ENCODE data around the gene SIPA1L3. TPM values are rescaled to one million over a fixed set of nuclear protein-coding genes. Genes with fewer than 3 reads are reported as not detected.
"Not testable (repeated sequence)": the region's sequence is repeated elsewhere in the genome, so short reads cannot be mapped to it uniquely, and the experiment has no call there.

The SIPA1L3 gene
- total RNA-seq, 1 donor from 2014 or later: 3.4 TPM

- FAIRE-seq: no peak
Measured at GRCh38 chr19:37920591-37921450, 13.8 kb downstream of the SIPA1L3 start.

GRCh38 chr19:37924573-37924972 is 17.6 kb downstream of the SIPA1L3 start:
- H3K27me3 ChIP-seq (ENCODE audit: control insufficient read depth, insufficient read depth, low read length); FAIRE-seq; H3K36me3 ChIP-seq (ENCODE audit: control insufficient read depth, insufficient read depth, low read length); DNase-seq (ENCODE audit: low read depth); H3K4me3 ChIP-seq (ENCODE audit: low read depth, low read length): not testable (repeated sequence)

More at GRCh38 chr19:37920591-37921450, 13.8 kb downstream of the SIPA1L3 start:
- no peak for DNase-seq (ENCODE audit: low read depth)
- H3K4me3 ChIP-seq (ENCODE audit: low read depth, low read length): no peak overlapping the region
- no peak for TF ChIP-seq CTCF (IDR thresholded peaks at IDR 0.05; ENCODE audit: insufficient read depth, low read length, severe bottlenecking)
- no peaks in the 10 kb centered on the region for H3K36me3 ChIP-seq (ENCODE audit: control insufficient read depth, insufficient read depth, low read length)
- H3K27me3 ChIP-seq (ENCODE audit: control insufficient read depth, insufficient read depth, low read length): no peaks in the 10 kb centered on the region

- no peak for FAIRE-seq
- H3K36me3 ChIP-seq (ENCODE audit: control insufficient read depth, insufficient read depth, low read length): no peaks in the 10 kb centered on the region
- no peaks in the 10 kb centered on the region for H3K27me3 ChIP-seq (ENCODE audit: control insufficient read depth, insufficient read depth, low read length)
- no peak overlapping the region for H3K4me3 ChIP-seq (ENCODE audit: low read depth, low read length)
- no peak for TF ChIP-seq CTCF (IDR thresholded peaks at IDR 0.05; ENCODE audit: insufficient read depth, low read length, severe bottlenecking)
- DNase-seq (ENCODE audit: low read depth): no peak
Measured at GRCh38 chr19:37925212-37925611, 18.2 kb downstream of the SIPA1L3 start.

- DNase-seq (ENCODE audit: low read depth) (no peak), FAIRE-seq (no peak)
- TF ChIP-seq CTCF (IDR thresholded peaks at IDR 0.05; ENCODE audit: insufficient read depth, low read length, severe bottlenecking): no peak
- no peaks in the 10 kb centered on the region for H3K36me3 ChIP-seq (ENCODE audit: control insufficient read depth, insufficient read depth, low read length)
- H3K4me3 ChIP-seq (ENCODE audit: low read depth, low read length): no peak overlapping the region
- H3K27me3 ChIP-seq (ENCODE audit: control insufficient read depth, insufficient read depth, low read length): no peaks in the 10 kb centered on the region
Measured at GRCh38 chr19:37926255-37926654, 19.2 kb downstream of the SIPA1L3 start.

GRCh38 chr19:37926711-37927110 is 19.7 kb downstream of the SIPA1L3 start:
- no peak for TF ChIP-seq CTCF (IDR thresholded peaks at IDR 0.05; ENCODE audit: insufficient read depth, low read length, severe bottlenecking)
- FAIRE-seq (no peak), DNase-seq (ENCODE audit: low read depth) (no peak)
- no peak overlapping the region for H3K4me3 ChIP-seq (ENCODE audit: low read depth, low read length)
- no peaks in the 10 kb centered on the region for H3K27me3 ChIP-seq (ENCODE audit: control insufficient read depth, insufficient read depth, low read length)
- no peaks in the 10 kb centered on the region for H3K36me3 ChIP-seq (ENCODE audit: control insufficient read depth, insufficient read depth, low read length)

- no peak for TF ChIP-seq CTCF (IDR thresholded peaks at IDR 0.05; ENCODE audit: insufficient read depth, low read length, severe bottlenecking)
- H3K36me3 ChIP-seq (ENCODE audit: control insufficient read depth, insufficient read depth, low read length): no peaks in the 10 kb centered on the region
- H3K27me3 ChIP-seq (ENCODE audit: control insufficient read depth, insufficient read depth, low read length): no peaks in the 10 kb centered on the region
- H3K4me3 ChIP-seq (ENCODE audit: low read depth, low read length): no peak overlapping the region
- FAIRE-seq (no peak), DNase-seq (ENCODE audit: low read depth) (no peak)
Measured at GRCh38 chr19:37928527-37929286, 21.7 kb downstream of the SIPA1L3 start.
